IMR-90 (cell line): ENCODE results near the gene ABCC8. TPM values are rescaled to one million over a fixed set of nuclear protein-coding genes. Genes with fewer than 3 reads are reported as not detected.

ENCODE experiments used
- ATAC-seq: fragments of 200-7000 bp; cut with Tn5 transposase; 2 replicates; pipeline ENCODE4 v1.9.1; 2020; ENCODE audit warnings: low read depth, mild to moderate bottlenecking, moderate library complexity
- BruUV-seq: library from RNA; stranded (reverse); fragments of 400-500 nt; replicated peaks from 2 replicates; lab custom pipeline; 2021; lab: Mats Ljungman, UMichigan
- CTCF ChIA-PET: fragments of 300-600 bp; formaldehyde crosslinking; extraction: SDS; loops from one replicate; lab custom pipeline; 2021; ENCODE audit warnings: antibody characterized with exemption; lab: Yijun Ruan, JAX
- POLR2A ChIA-PET: fragments of 300-600 bp; sonication (Branson Sonifier 250); formaldehyde crosslinking; loops from one replicate; lab custom pipeline; 2022; ENCODE audit warnings: antibody characterized with exemption; ENCODE audit not compliant: unreplicated experiment; lab: Charles Lee
- DNase-seq: peaks from one replicate; pipeline ENCODE4 v3.0.0; 2013
- H2AFZ ChIP-seq: replicated peaks from 2 replicates; pipeline ENCODE3; 2013; ENCODE audit warnings: low read length, mild to moderate bottlenecking; ENCODE audit not compliant: poor library complexity
- H2AK5ac ChIP-seq: 2 replicates; pipeline ENCODE4 v1.6.1; 2013; ENCODE audit warnings: low read depth, low read length, inconsistent platforms
- H2AK9ac ChIP-seq: replicated peaks from 2 replicates; pipeline ENCODE3; 2013; ENCODE audit warnings: mild to moderate bottlenecking, low read depth, low read length, moderate library complexity; ENCODE audit not compliant: poor library complexity
- H2BK120ac ChIP-seq: 2 replicates; pipeline ENCODE4 v1.6.1; 2013; ENCODE audit warnings: low read depth, low read length, inconsistent platforms
- H2BK15ac ChIP-seq: 3 replicates; pipeline ENCODE4 v1.6.1; 2013; ENCODE audit warnings: low read depth, low read length, inconsistent platforms
- H2BK20ac ChIP-seq: 2 replicates; pipeline ENCODE4 v1.6.1; 2013; ENCODE audit warnings: low read depth, mild to moderate bottlenecking, inconsistent platforms, low read length, moderate library complexity
- H2BK5ac ChIP-seq: 2 replicates; pipeline ENCODE4 v1.6.1; 2013; ENCODE audit warnings: mild to moderate bottlenecking, low read depth, low read length, inconsistent platforms; ENCODE audit not compliant: poor library complexity, severe bottlenecking
- H3K14ac ChIP-seq: replicated peaks from 2 replicates; pipeline ENCODE4 v1.6.1; 2013; ENCODE audit warnings: low read depth, low read length, inconsistent platforms
- H3K18ac ChIP-seq: 2 replicates; pipeline ENCODE4 v1.6.1; 2013; ENCODE audit warnings: low read depth, low read length, control low read depth
- H3K23ac ChIP-seq: 2 replicates; pipeline ENCODE4 v1.6.1; 2013; ENCODE audit warnings: low read depth, low read length, inconsistent platforms
- H3K27ac ChIP-seq: 2 replicates; pipeline ENCODE4 v1.5.1; 2013; ENCODE audit warnings: mild to moderate bottlenecking, control low read depth, low read length; ENCODE audit not compliant: insufficient read depth
- H3K27me3 ChIP-seq: 2 replicates; pipeline ENCODE4 v1.6.1; 2013; ENCODE audit warnings: low read length; ENCODE audit not compliant: control insufficient read depth, insufficient read depth
- H3K36me3 ChIP-seq: 2 replicates; pipeline ENCODE4 v1.6.1; 2013; ENCODE audit warnings: low read length, mixed read lengths; ENCODE audit not compliant: control insufficient read depth, insufficient read depth
- H3K4ac ChIP-seq: 2 replicates; pipeline ENCODE4 v1.6.1; 2013; ENCODE audit warnings: low read depth, low read length, inconsistent platforms
- H3K4me1 ChIP-seq: 2 replicates; pipeline ENCODE4 v1.6.1; 2013; ENCODE audit warnings: low read length, mixed read lengths; ENCODE audit not compliant: control insufficient read depth, insufficient read depth
- H3K4me2 ChIP-seq: 2 replicates; pipeline ENCODE4 v1.6.1; 2013; ENCODE audit warnings: low read depth, mild to moderate bottlenecking, control low read depth, low read length, moderate library complexity
- H3K4me3 ChIP-seq: 2 replicates; pipeline ENCODE4 v1.5.1; 2013; ENCODE audit warnings: low read depth, mild to moderate bottlenecking, control low read depth, low read length, moderate library complexity; ENCODE audit not compliant: insufficient read depth
- H3K56ac ChIP-seq: 2 replicates; pipeline ENCODE4 v1.6.1; 2013; ENCODE audit warnings: low read length, inconsistent platforms; ENCODE audit not compliant: insufficient read depth; ENCODE audit errors: extremely low read depth
- H3K79me1 ChIP-seq, 2 experiments: 2 replicates each; pipeline ENCODE4 v1.6.1; 2013; ENCODE audit warnings: low read length in 2 of 2, inconsistent platforms in 1 of 2, low read depth in 1 of 2
- H3K9ac ChIP-seq: 2 replicates; pipeline ENCODE4 v1.6.1; 2013; ENCODE audit warnings: low read depth, low read length, control low read depth
- H3K9me1 ChIP-seq: 2 replicates; pipeline ENCODE4 v1.6.1; 2013; ENCODE audit warnings: low read length, inconsistent platforms; ENCODE audit not compliant: insufficient read depth
- H3K9me3 ChIP-seq: 2 replicates; pipeline ENCODE4 v1.6.1; 2013; ENCODE audit warnings: low read length; ENCODE audit not compliant: control insufficient read depth, insufficient read depth
- H4K20me1 ChIP-seq: 2 replicates; pipeline ENCODE4 v1.6.1; 2013; ENCODE audit warnings: low read length, inconsistent platforms; ENCODE audit not compliant: insufficient read depth
- H4K5ac ChIP-seq: 2 replicates; pipeline ENCODE4 v1.6.1; 2013; ENCODE audit warnings: mild to moderate bottlenecking, low read depth, low read length, control low read depth
- H4K8ac ChIP-seq, 2 experiments: 2 replicates each; pipeline ENCODE4 v1.6.1; 2013; ENCODE audit warnings: low read depth in 2 of 2, low read length in 2 of 2, control low read depth in 1 of 2, inconsistent platforms in 1 of 2
- H4K91ac ChIP-seq: 2 replicates; pipeline ENCODE4 v1.6.1; 2013; ENCODE audit warnings: low read depth, low read length, inconsistent platforms; ENCODE audit not compliant: insufficient read depth
- CEBPB ChIP-seq: IDR thresholded peaks from 2 replicates; pipeline ENCODE4 v1.6.1; 2012; ENCODE audit warnings: low read depth, low read length, improper control_type of control experiment
- MAFK ChIP-seq: IDR thresholded peaks from 2 replicates; pipeline ENCODE4 v1.6.1; 2012; ENCODE audit warnings: low read depth, low read length, improper control_type of control experiment
- MXI1 ChIP-seq: IDR thresholded peaks from 2 replicates; pipeline ENCODE4 v1.6.1; 2012; ENCODE audit warnings: low read depth, mild to moderate bottlenecking, low read length, moderate library complexity, borderline replicate concordance
- NFE2L2 ChIP-seq: fragments of 150-350 bp; IDR thresholded peaks from 2 replicates; pipeline ENCODE4 v1.6.1; 2016; ENCODE audit warnings: low read depth, mild to moderate bottlenecking, low read length
- RAD21 ChIP-seq: IDR thresholded peaks from 2 replicates; pipeline ENCODE4 v1.6.1; 2012; ENCODE audit warnings: low read length, improper control_type of control experiment
- RCOR1 ChIP-seq: IDR thresholded peaks from 2 replicates; pipeline ENCODE4 v1.6.1; 2012; ENCODE audit warnings: mild to moderate bottlenecking, low read length, improper control_type of control experiment; ENCODE audit not compliant: insufficient replicate concordance
- RFX5 ChIP-seq: IDR thresholded peaks from 2 replicates; pipeline ENCODE4 v1.8.0; 2012; ENCODE audit warnings: low read depth, mild to moderate bottlenecking, low read length, moderate library complexity
- USF2 ChIP-seq: fragments of 150-350 bp; IDR thresholded peaks from 2 replicates; pipeline ENCODE4 v1.6.1; 2017; ENCODE audit warnings: mild to moderate bottlenecking, antibody characterized with exemption, low read length, low read depth
- WGBS, 2 experiments: methylation state at CpG; one replicate each; pipeline versions ENCODE4 v1.1.5 to v1.1.7; 2013; ENCODE audit warnings: missing lambda C conversion rate in 2 of 2; ENCODE audit not compliant: insufficient read length in 1 of 2; ENCODE audit errors: extremely low coverage in 2 of 2; 5-methylcytosine and 5-hydroxymethylcytosine counted together
- dilution Hi-C: fragments of 300-500 bp; cut with HindIII; formaldehyde crosslinking; loops from one replicate; pipeline ENCODE4 v1.14.3; 2018; ENCODE audit warnings: low sequenced_read_pairs; ENCODE audit not compliant: unreplicated experiment
- in situ Hi-C: fragments of 300-500 bp; cut with MboI; formaldehyde crosslinking; loops from 3 replicates; pipeline ENCODE4 v1.14.3; 2019; ENCODE audit warnings: low sequenced_read_pairs, inconsistent platforms, mixed read lengths
- intact Hi-C: fragments of 100-400 bp; cut with micrococcal nuclease; formaldehyde crosslinking; loops from 2 replicates; pipeline ENCODE4 v1.10.0; 2022
- polyA plus RNA-seq, 3 experiments: library from polyadenylated mRNA; depleted of rRNA; stranded (reverse); fragments of >200 nt; gene quantifications; 2 replicates each; pipeline ENCODE4 v1.2.3, GENCODE V29; 2012; ENCODE audit warnings: low replicate concordance in 1 of 3
- total RNA-seq: library from RNA; depleted of rRNA; stranded (reverse); fragments of >200 nt; gene quantifications from 2 replicates; pipeline ENCODE4 v1.2.3, GENCODE V29; 2012

The ABCC8 gene
- total and polyA plus RNA-seq, 2 of the 4 experiments (the other 2 are of a cell fraction), result not detected

- Histone ChIP-seq H4K91ac (no peak overlapping the region), H2AK9ac (no peak overlapping the region), H4K5ac (no peak overlapping the region), H3K18ac (no peak overlapping the region), H3K9ac (no peak overlapping the region), H4K8ac (no peak overlapping the region), H3K56ac (no peak overlapping the region), H2AK5ac (no peak overlapping the region), H3K23ac (no peak overlapping the region), H3K9me3 (0 out of 2 replicates have a peak, but pooled peaks cover 3% of the 10 kb centered on the region), H2BK20ac (no peak overlapping the region), H2BK5ac (no peak overlapping the region), H3K4me1 (no peaks in the 10 kb centered on the region), H3K14ac (no peak overlapping the region), H3K9me1 (no peaks in the 10 kb centered on the region), H3K27ac (no peak overlapping the region), H3K27me3 (peaks cover 8% of the 10 kb centered on the region), H3K4ac (no peak overlapping the region), H2AFZ (peak overlapping the region; percentile 40), H2BK15ac (no peak overlapping the region), H3K4me2 (peak overlapping the region; percentile 19; the same call in 1 of the 2 replicates), H3K36me3 (no peaks in the 10 kb centered on the region), H4K20me1 (no peaks in the 10 kb centered on the region), H2BK120ac (no peak overlapping the region), H3K4me3 (no peak overlapping the region), H3K79me1 (no peaks in the 10 kb centered on the region)
- CTCF ChIA-PET, result no interaction called here
- dilution Hi-C loops (no loop called here), intact Hi-C loops (no loop called here), in situ Hi-C loops (no loop called here)
- ATAC-seq (peak; percentile 69), DNase-seq (peak; percentile 7)
- BruUV-seq, result no TSS peak
- 45% methylated on average over 4 of the region's 15 CpGs; no CpG with 5 or more reads in 1 of the 2 experiments for WGBS, 2 experiments
- TF ChIP-seq RCOR1, result no peak
- TF ChIP-seq USF2, result no peak
- TF ChIP-seq NFE2L2, result no peak
- no peak for TF ChIP-seq MXI1
- no peak for TF ChIP-seq MAFK
- no peak for TF ChIP-seq RAD21
- no peak for TF ChIP-seq RFX5
- no peak for TF ChIP-seq CEBPB
- POLR2A ChIA-PET, result no interaction called here
Measured at GRCh38 chr11:17405232-17406005, 71.2 kb downstream of the ABCC8 start.
